GM12873 (cell line): ENCODE measurements around the gene SERPINH1.

Source experiments
- TF ChIP-seq, protein P1 (sequence below): IDR thresholded peaks from 2 replicates; pipeline ENCODE4 v1.5.1; 2012; ENCODE audit warnings: low read depth, mild to moderate bottlenecking, moderate library complexity, low read length, control low read depth; ENCODE audit not compliant: insufficient read depth; ENCODE audit errors: missing control alignments

SERPINH1 gene

DNA sequence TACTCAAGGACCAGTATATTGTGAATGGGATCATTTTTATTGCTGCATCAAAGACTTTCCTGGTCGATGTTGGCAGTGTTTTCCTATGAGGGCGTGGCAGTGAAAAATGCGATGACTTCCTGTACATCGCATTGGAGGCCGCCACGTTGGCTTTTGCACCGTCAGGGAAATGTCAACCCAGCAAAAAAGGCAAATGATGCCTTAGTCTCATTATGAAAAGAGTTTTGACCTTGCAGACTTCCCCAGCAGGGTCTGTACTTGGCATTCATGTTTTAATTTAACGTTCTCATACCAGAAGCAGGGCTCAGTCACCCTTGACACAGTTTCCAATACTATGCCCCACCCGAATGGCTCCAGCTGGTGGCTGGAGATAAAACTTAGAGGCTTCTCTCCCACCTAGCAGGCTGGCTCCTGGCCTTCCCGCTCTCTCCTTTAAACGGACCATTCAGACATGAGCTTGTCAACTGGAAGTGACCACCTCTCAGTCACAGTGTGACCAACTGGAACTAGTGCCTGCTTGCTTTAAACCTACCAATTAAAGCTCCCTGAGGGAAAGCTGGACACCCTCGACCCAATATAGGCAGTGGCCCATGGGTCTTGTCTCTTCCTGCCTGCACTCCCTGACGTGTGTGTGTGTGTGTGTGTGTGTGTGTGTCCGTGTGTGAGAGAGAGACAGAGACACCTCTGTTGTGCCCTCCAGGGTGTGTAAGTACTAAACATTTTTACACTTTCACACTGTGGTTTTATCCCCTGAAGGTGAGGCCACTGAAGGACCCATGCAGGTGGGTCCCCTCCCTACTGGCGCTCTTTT, 27.6 kb upstream of the SERPINH1 start:
- TF ChIP-seq, protein P1, sequence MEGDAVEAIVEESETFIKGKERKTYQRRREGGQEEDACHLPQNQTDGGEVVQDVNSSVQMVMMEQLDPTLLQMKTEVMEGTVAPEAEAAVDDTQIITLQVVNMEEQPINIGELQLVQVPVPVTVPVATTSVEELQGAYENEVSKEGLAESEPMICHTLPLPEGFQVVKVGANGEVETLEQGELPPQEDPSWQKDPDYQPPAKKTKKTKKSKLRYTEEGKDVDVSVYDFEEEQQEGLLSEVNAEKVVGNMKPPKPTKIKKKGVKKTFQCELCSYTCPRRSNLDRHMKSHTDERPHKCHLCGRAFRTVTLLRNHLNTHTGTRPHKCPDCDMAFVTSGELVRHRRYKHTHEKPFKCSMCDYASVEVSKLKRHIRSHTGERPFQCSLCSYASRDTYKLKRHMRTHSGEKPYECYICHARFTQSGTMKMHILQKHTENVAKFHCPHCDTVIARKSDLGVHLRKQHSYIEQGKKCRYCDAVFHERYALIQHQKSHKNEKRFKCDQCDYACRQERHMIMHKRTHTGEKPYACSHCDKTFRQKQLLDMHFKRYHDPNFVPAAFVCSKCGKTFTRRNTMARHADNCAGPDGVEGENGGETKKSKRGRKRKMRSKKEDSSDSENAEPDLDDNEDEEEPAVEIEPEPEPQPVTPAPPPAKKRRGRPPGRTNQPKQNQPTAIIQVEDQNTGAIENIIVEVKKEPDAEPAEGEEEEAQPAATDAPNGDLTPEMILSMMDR: no peak

DNA sequence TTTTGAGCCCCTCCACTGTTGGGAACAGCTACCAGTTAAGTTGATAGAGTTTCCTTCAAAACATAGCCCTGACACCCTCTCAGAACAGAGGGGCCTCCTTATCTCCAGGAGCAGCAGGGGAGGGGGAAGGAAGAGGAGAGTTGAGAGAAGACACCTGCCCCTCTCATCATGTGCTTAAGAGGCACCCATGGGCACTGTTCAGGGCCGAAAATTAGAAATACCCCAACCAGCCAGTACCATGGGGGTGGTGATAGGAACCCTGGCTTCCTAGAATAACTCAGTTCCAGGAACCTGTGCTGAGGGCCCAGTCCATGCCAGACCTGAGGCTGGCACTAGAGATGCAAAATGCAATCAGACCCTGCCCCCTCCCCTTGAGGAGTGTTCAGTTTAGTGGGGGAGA, 27.0 kb upstream of the SERPINH1 start:
- TF ChIP-seq, protein P1: no peak

DNA sequence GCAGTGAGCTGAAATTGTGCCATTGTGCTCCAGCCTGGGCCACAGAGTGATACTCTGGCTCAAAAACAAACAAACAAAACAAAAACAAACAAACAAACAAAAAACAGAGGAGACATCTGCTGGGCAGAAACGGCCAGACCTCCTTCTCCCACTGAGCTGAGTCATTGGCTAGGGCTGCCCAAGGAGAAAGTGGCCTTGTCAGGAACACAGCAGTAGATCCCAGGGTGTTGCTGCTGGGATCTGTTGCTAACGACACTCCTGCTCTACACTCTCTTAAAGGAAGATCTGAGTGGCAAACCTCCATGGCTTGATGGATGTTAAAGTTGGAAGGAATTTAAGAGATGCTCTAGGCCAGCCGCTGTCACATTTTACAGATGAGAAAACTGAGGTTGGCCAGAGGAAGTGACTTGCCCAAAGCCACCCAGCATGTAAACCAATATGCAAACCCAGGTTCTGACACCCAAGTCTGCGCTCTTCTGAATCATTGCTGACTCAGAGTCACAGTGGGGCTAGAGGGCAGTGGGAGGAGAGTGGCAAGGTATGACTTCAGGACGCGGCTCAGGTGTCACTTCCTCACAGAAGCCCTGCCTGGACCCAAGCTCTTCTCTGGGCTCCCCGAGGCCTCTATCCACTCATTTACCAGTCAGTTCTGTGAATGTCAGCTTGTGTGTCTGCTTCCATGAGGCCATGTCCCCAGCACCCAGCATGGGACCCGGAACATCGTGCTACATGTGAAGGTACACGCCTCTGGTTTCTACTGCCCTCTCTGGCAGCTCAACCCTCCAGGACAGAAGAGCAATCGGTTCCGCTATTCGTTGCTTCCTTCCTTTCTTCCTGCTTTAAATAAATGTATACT, 25.0 kb upstream of the SERPINH1 start:
- TF ChIP-seq, protein P1: peak; percentile 40

DNA sequence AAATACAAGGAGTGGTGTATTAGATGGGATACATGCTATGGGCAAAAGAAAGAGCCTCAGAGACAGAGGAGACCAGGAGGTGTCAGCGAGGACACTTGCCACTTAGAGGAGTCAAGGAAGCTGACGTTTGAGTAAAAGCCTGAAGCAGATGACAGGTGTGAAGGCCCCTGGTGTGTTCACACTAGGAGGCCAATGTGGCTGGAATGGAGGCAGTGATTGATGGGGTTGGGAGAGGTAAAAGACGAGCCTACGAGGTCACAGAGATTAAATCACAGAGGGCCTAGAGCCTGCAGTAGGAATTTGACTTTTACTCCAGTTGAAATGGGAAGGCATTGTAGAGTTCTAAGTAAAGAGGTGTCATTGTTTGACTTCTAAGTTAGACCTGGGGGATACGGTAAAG, 24.3 kb upstream of the SERPINH1 start:
- TF ChIP-seq, protein P1: no peak

DNA sequence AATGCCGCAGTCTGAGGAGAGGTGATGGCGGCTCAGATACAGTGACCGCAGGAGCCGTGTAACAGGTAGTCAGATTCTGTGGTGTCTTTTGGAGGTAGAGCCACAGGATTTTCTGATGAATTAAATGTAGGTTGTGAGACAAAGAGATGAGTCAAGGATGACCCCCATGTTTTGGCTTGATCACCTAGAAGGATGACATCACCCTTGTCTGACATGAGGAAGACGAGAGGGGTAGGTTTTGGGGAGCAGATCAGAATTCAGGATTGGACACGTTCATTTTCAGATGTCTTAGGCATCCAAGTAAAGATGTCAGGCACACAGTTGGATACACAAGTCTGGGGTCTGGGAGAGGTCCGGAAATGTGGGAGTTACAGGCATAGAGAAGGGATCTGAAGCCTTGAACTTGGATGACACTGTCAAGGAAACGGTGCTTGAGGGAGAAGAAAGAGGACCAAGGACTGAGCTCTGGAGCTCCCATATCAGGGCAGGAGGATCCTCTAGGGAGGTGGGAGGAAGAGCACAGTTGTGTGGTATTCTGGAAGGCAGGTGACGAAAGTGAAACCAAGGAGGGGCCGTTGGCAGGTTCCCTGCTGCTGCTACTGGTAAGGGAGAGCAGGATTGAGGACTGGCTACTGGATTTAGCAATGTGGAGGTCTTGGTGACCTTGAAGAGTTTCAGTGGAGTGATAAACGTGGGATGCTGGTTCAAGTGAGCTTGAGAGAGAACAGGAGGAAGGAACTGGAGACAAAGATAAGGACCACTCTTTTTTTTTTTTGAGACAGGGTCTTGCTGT, 23.7 kb upstream of the SERPINH1 start:
- TF ChIP-seq, protein P1: no peak

DNA sequence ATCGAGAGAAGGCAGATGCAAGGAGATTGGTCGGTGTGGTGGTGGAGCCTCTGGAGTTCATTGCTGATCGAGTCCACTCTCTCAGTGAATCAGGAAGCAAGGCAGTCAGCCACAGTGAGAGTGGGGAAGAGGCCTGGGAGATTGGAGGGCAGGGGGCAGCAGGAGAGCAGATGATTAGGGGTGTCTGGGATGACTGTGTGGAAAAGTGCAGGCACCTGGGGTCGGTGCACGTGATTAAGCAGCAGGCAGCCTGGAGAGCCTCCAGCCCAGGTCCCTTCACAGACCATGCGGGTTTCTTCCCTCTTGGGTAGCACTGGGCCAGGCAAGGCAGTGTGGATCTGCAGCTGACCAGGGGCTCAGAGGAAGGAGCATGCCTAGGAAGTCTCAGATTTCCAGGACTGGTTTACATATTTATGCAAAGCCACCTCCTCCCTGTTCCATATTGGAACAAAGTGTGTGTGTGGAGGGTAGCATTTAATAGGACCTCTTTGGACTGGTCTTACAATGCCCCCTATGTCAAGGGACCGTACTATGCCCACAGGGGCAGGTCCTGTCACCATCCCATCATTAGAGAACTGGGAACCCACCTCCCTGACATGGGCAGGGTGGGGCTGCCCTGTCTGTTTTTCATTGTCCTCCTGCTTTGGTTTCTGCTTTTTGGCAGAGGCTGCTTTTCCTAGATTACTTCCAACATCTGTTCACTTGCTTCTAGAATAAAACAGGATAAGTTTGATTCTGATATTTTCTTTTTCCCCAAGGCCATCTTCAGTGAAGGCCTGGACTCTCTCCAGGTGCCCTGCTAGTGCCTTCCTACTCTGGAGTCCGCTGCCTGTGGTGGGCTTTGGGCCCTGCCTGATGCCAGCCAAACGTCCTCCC, 22.4 kb upstream of the SERPINH1 start:
- TF ChIP-seq, protein P1: no peak
